ENCODE measurements around the gene EYA3.

EYA3 gene

DNA sequence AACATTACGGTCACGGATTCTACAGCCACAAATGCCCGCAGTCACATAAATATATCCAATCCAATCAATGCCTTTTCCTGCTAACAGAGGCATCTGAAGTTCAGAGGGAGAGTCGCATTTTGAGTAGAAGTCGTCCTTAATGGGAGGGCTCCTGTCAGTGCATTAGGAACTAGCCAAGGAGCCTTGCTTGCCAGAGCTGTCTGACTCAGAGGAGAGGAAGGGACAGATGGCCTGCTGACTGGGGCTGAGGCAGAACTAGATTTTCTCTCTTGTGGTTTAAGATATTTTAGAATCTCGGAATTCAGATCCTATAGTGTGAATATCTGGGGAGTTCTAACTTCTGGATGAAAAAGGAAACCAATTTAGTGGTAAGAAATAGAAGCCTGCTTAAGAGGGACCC is 118.0 kb downstream of the EYA3 start:
- DNase-seq (ENCODE audit: low read depth, low spot score), result no peak

DNA sequence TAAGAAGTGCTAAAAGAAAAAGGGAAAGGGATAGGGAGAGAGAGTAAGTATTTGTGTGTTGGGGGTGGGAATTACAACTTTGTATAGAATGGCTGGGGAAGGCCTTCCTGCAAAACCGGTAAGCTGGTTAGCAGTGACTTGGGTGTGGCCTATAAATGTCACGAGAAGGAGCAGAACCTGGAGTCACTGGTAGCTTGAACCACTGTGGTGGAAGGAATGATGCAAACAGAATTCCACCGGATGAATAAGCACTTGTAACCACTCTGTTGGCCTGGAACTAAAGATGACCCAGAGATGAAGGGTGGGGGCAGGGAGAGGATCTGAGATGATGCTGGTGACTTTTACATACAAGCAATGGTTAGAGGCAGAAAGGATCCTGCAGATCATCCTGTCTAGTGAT is 119.7 kb downstream of the EYA3 start:
- no peak for DNase-seq (ENCODE audit: low read depth, low spot score)

DNA sequence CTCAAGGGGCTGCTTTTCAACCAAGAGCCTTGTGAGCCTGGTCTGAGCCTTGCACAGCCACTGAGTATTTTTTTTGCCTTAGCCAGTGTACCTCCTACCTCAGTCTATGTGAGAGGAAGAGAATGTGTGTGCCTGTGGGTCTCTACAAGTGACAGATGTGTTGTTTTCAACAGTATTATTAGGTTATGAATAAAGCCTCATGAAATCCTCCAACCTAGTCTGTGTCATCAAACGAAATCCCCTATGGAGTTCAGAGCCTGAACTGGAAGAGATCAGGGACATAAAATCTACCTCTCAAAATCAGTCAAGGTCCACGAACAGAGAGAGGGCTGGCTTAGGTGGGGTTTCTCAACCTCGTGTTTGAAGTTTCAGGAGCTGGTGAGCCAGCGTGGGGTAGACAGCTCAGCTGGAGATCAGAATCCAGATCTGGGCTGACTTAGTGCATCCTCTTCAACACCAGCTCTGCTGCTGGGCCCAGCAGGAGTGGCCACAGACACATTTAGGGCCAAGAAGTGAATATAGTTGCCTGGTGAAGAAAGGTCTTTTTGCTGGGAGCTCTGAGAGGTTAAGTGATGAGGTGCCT is 120.4 kb downstream of the EYA3 start:
- no peak for DNase-seq (ENCODE audit: low read depth, low spot score)

DNA sequence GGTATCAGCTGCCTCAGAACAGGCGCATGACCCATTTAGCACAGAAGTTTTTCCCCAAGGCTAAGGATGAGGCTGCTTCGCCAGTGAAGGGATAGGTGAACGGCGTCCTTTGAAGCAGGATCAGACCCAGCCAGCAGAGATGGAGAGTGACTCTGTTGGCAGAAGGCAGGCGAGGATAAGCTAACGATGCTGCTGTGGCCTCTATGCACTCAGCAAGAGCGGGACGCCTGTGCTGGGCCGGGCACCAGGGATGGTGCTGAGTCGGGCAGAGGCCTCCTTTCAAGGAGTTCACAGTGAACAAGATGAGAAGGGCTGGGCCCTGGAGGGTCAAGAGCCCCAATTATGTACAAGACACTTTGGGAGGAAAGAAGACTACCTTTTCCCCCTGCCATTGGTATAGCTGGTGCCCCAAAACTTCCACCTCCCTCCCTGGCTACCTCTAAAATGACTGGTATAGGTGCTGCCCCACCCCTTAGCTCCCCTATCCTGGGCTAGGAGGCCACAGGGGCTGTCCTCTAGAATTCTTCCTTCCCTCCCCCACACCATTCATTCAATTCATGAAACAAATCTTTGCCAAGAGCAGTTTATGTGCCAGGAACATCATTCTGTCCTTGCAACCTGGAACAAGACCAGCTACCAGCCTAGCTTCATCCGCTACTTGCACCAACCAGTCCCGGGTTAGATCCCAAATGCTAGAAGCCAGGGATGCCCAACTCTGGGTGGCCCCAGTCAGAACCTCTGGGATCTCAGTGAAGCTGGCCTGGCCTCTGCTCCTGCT is 121.1 kb downstream of the EYA3 start:
- DNase-seq (ENCODE audit: low read depth, low spot score), result no peak

DNA sequence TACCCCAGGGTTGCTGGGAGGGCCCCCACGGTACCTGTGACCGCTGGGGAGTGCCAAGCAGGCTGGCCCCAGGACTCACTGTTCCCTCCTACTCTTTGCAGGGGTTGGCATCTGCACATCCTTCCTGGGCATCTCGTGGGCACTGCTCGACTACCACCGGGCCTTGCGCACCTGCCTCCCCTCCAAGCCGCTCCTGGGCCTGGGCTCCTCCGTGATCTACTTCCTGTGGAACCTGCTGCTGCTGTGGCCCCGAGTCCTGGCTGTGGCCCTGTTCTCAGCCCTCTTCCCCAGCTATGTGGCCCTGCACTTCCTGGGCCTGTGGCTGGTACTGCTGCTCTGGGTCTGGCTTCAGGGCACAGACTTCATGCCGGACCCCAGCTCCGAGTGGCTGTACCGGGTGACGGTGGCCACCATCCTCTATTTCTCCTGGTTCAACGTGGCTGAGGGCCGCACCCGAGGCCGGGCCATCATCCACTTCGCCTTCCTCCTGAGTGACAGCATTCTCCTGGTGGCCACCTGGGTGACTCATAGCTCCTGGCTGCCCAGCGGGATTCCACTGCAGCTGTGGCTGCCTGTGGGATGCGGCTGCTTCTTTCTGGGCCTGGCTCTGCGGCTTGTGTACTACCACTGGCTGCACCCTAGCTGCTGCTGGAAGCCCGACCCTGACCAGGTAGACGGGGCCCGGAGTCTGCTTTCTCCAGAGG is 121.9 kb downstream of the EYA3 start:
- DNase-seq (ENCODE audit: low read depth, low spot score), result peak; percentile 10

DNA sequence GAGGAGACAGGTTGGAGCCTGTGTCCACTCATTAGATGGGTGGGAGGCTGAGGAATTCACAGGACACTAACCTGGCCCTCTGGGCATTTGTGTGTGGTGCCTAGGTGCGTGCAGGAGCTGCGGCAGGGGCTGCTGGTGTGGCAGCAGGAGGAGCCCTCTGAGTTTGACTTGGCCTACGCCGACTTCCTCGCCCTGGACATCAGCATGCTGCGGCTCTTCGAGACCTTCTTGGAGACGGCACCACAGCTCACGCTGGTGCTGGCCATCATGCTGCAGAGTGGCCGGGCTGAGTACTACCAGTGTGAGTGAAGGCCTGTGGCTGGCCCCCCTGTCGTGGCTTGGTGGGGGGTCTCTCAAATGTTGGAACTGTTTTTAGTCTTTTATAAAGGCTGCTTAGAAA is 125.0 kb downstream of the EYA3 start:
- no peak for DNase-seq (ENCODE audit: low read depth, low spot score)

DNA sequence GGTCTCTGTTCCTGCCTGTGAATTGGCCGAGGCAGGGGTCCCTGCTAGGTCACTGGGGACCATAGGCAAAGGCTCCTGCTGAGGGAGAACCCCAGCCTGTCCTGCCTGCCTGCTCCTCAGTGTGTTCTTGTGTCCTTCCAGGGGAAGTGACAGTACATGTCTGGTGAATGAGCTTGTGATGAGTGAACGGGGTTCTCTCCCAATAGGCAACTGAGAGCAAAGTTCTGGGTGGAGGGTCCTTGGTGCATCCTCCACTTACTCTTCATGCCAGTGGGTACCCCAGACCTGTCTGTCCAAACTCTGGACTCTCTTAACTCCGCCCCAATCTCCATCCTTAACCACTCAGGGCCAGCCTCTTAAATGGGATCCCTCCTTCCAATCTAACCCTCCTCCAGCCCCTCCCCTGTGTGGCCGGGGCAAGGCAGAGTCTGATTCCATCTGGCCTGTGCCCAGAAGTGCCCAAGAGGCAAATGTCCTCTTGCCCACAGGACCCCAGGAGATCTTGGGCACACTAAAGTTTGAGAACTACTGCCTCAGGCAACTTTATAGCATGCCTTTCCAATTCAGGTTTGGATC is 126.7 kb downstream of the EYA3 start:
- no peak for DNase-seq (ENCODE audit: low read depth, low spot score)

DNA sequence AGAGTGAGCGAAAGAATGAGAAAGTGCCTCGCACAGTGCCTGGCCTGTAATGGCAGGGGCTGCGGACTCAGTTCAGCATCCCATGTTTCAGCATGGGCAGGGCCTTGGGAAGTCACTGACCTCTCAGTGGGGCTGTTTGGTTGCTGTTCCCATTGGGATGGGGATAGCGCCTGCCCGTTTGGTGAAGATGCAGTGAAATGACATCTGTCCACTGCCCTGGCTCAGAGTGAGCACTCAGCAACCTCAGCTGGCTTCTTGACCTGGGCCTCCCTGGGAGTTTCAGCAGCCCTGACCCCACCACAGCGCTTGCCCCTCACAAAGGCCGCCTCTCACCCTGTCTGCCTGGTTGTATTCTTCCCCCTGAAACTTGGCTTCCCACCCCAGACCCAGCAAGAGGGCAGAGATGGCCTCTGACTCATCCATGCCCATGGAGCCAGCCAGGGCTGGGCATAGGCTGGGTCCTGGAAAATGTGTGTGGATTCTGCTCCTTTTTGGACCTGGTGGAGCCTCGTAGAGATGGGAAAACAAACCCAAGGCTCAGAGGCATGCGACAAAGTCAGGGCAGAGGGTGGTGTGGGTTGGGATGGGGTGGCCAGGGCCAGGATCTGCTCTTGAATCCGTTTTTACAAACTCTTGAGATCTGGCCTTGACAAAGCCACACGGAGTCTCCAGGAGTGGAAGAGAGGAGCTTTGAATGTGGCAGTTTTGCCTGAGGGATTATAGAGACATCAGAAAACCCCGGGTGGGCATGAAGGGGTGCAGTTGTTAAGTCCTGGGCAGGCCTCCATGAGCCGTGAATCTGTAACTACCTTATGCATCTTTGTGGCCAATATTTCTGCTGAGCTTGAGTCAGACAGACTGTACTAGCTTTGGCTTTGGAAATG is 127.4 kb downstream of the EYA3 start:
- no peak for DNase-seq (ENCODE audit: low read depth, low spot score)

DNA sequence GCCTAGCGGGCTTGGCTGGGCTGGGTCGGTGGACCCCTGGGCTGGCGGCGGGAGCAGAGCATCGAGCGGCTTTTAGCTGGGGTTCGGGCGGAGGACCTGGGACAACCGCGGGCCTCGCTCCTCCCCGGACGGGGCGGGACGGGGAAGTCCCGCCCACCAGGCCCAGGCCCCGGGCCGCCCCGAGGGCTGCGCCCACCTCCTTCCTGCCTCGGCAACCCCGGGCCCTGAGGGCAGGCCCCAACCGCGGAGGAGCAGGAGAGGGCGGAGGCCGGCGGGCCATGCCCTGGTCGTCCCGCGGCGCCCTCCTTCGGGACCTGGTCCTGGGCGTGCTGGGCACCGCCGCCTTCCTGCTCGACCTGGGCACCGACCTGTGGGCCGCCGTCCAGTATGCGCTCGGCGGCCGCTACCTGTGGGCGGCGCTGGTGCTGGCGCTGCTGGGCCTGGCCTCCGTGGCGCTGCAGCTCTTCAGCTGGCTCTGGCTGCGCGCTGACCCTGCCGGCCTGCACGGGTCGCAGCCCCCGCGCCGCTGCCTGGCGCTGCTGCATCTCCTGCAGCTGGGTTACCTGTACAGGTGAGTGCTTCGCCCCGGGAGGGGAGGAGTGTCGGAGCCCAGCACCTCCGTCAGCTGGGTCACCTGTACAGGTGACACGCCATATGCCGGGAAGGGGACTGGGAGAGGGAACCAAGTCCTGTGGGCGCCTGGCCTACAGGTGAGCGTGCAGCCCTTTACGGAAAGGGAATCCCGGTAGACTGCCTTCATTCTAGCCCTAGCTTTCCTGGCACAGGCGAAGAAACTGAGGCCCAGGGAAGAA is 128.4 kb downstream of the EYA3 start, which contains the start of gene XKR8:
Gene XKR8, plus strand, starts transcription at position 182 of the 812 bp plus-strand sequence. Its CDS starts 97 bp downstream, at position 279.
- DNase-seq (ENCODE audit: low read depth, low spot score), result peak; percentile 96

DNA sequence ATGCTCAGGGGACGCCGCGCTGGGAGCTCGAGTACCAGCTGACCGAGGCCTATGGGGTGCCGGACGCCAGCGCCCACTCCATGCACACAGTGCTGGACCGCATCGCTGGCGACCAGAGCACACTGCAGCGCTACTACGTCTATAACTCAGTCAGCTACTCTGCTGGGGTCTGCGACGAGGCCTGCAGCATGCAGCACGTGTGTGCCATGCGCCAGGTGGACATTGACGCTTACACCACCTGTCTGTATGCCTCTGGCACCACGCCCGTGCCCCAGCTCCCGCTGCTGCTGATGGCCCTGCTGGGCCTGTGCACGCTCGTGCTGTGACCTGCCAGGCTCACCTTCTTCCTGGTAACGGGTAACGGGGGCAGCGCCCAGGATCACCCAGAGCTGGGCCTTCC is 129.9 kb downstream of the EYA3 start:
- no peak for DNase-seq (ENCODE audit: low read depth, low spot score)

DNA sequence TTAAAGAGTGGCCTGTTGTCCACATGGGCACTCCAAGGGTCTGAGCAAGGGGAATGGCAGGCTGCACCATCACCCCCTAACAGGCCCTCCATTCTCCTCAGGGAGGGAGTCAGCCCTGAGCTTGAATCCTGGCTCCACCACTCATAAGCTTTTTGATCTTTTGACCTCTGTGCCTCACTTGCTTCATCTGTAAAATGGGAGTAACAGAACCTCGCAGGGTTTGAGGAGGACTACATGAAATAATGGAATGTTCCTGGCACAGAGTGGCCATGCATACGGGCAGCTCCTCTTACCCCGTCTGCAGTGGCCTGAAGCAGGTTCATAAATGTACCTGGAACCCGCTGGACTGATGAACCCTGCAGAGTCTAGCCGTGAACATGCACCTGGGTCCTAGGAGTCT is 130.8 kb downstream of the EYA3 start:
- no peak for DNase-seq (ENCODE audit: low read depth, low spot score)

DNA sequence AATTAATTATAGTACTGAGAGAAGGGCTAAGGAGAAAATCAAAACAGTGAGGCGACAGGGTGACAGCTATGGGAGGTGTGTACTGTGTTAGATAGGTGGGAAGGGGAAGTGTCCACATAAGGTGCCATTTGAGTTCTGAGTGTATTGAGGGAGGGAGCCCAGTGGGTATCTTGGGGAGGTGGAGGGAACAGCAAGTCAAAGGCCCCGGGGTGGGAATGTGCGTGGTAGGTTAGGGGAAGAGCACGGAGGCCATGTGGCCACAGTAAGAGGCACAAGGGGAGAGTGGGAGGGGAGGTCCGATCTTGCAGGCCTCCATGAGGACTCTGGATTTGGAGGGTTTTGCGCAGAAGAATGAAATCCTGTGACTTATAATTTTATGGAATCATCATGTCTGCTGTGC is 131.6 kb downstream of the EYA3 start:
- no peak for DNase-seq (ENCODE audit: low read depth, low spot score)

DNA sequence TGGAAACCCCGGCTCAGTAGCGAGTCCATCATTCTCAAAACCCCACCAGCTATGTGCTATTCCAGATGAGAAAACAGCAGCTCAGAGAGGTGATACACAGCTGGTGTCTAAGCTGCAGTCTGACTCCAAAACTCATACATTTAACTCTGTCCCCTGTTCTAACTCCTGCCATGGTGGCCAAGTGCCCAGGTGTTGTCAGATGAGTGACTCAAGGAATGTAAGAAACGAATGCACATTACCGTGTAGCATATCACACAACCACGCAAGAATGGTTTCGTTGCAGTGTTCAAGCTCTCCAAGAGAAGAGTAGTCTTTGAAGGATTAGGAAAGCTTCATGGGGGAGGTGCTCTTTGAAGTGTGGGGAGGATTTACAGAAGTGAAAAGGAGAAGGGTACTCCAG is 133.3 kb downstream of the EYA3 start:
- DNase-seq (ENCODE audit: low read depth, low spot score), result no peak

DNA sequence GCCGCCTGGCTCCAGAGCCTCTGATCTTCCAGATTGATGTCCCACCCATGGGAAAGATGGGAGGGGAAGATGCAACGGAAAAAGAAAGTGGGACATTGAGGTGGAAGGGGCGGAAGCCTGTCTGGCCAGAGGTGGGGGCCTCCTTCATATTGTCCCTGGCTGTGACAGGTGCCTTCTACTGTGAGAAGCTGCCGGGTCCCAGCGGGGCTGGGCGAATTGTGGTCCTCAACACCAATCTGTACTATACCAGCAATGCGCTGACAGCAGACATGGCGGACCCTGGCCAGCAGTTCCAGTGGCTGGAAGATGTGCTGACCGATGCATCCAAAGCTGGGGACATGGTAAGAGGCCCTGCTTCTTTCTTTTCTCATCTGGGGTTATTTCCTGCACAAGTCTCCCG is 134.2 kb downstream of the EYA3 start:
- DNase-seq (ENCODE audit: low read depth, low spot score), result no peak

DNA sequence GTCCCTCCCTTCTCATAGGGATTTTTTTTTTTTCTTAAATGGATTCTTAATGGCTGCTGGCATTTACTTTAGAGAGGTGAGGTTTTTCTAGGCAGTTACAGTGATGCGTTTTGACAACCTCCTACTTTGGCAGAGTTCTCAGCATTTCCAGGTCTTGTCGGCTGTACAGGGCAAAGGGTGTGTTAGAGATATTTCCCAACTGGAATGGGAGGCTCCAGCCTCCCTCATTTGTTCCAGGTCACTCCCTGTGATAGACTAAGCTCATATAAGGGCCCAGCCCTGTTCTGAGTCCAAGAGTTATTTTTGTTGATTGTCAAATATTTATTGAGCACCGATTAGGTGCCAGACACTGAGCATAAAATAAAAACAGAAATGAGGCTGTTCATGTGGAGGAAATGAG is 136.3 kb downstream of the EYA3 start:
- no peak for DNase-seq (ENCODE audit: low read depth, low spot score)

DNA sequence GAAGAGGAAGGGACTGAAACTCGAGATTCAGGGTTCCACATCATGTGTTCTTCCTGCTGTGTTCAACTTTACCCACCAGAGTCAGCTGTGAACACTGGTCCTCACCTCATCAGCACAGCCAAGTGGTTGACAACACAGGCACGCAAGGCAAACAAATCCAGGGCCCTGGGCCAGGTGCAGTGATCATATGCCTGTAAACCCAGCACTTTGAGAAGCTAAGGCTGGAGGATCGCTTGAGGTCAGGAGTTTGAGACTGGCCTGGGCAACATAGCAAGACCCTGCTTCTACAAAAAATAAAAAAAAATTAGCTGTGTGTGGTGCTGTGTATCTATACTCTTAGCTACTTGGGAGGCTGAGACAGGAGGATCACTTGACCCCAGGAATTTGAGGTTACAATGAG is 137.0 kb downstream of the EYA3 start:
- no peak for DNase-seq (ENCODE audit: low read depth, low spot score)

DNA sequence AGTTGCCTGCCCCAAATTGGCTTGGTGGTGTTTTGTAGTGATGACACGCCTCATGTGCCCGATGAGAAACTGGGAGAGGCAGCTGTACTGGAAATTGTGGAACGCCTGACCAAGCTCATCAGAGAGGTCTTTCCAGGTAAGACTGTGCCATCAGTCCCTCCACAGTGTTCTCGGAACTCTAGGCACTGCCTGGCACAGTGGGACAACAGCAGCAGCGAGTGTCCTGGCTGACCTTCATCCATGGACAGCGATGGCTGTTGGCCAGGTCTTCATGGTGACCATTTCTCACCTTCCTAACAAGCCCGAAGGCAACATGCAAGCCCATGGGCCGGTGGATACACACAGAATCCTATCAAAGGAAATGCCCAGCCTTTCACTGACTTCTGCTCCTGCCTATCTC is 139.4 kb downstream of the EYA3 start:
- DNase-seq (ENCODE audit: low read depth, low spot score), result no peak

DNA sequence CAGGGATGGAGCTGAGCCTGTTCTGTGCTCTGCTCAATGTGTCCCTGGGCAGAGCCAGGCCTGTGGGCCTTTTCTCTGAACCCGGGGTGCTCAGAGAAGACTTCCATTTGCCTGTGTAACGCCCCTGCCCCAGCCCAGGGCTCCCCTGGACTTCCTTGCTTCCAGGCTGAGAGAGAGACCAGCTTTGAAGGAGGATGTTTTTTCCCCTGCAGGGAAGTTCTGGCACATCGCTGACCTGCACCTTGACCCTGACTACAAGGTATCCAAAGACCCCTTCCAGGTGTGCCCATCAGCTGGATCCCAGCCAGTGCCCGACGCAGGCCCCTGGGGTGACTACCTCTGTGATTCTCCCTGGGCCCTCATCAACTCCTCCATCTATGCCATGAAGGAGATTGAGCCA is 143.4 kb downstream of the EYA3 start:
- no peak for DNase-seq (ENCODE audit: low read depth, low spot score)

DNA sequence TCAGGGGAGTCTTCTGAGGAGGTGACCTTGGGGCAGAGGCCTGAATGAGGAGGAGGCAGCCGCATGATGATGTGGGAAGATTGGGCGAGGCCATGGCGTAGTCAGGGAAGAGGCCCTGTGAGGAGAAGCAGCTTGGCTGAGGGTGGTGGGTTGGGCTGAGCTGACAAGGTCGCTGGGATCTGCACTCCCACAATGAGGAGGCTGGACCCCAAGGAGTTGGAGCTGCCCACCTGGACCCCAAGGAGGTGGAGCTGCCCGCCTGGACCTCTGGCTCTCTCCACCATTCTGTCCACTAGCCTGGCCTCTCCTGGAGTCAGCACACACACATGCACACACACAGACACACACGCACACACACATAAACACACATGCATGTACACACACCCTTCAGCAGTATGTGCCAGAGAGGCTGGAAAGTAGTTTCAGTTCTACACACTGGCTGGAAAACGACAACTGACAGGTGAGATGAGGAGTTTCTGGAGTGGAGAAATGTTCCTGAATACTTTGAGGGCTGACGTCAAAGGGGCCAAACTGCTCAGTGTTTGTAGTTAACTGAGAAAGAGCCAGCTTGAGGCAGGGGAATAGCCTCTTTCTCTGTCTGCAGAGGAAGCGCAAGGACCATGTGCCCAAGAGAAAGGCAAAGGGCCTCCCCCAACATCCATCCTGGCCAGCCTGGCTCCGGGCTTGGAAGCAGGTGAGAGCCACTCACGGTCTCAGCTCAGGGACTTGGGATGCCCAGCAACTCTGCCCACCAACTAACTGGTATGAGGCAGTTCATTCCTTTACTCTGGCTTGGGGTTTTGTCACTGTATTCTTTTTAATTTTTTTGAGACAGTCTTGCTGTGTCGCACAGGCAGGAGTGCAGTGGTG is 146.5 kb downstream of the EYA3 start:
- DNase-seq (ENCODE audit: low read depth, low spot score), result no peak

Data from ELF-1 (cell line).